H1 (cell line): ENCODE measurements around the gene SCNM1. TPM values are rescaled to one million over a fixed set of nuclear protein-coding genes. Genes with fewer than 3 reads are reported as not detected.

ENCODE experiments used
- CTCF ChIA-PET: fragments of 300-600 bp; sonication (Branson Sonifier 250); formaldehyde crosslinking; loops from one replicate; lab custom pipeline; 2021; ENCODE audit not compliant: partially characterized antibody; lab: Charles Lee
- POLR2A ChIA-PET: fragments of 300-600 bp; sonication (Branson Sonifier 250); formaldehyde crosslinking; loops from one replicate; lab custom pipeline; 2021; ENCODE audit warnings: inconsistent platforms; ENCODE audit not compliant: partially characterized antibody; lab: Charles Lee
- DNase-seq, 2 experiments: peaks; one replicate each; pipeline versions ENCODE4 v3.0.0 to v3.0.0-alpha.2; 2010 to 2022; ENCODE audit warnings: low spot score in 2 of 2, low read depth in 1 of 2, mixed read lengths in 1 of 2
- FAIRE-seq: peaks from 2 replicates; lab custom pipeline; 2011; peaks lifted over from hg19 to GRCh38; lab: Jason Lieb, UNC
- H2AFZ ChIP-seq: 2 replicates; pipeline ENCODE4 v1.8.1; 2012; ENCODE audit warnings: low read length, inconsistent platforms
- H2AK5ac ChIP-seq: 2 replicates; pipeline ENCODE4 v1.6.1; 2013; ENCODE audit warnings: low read depth, low read length
- H2BK120ac ChIP-seq: replicated peaks from 2 replicates; pipeline ENCODE3; 2013; ENCODE audit warnings: low read depth, low read length, inconsistent platforms
- H2BK12ac ChIP-seq: 2 replicates; pipeline ENCODE4 v1.6.1; 2013; ENCODE audit warnings: low read depth, low read length
- H2BK15ac ChIP-seq: 2 replicates; pipeline ENCODE4 v1.6.1; 2013; ENCODE audit warnings: low read length
- H2BK20ac ChIP-seq: 2 replicates; pipeline ENCODE4 v1.6.1; 2013; ENCODE audit warnings: low read length
- H2BK5ac ChIP-seq: 2 replicates; pipeline ENCODE4 v1.6.1; 2013; ENCODE audit warnings: low read depth, low read length
- H3K14ac ChIP-seq: 2 replicates; pipeline ENCODE4 v1.6.1; 2013; ENCODE audit warnings: inconsistent platforms; ENCODE audit not compliant: insufficient read length
- H3K18ac ChIP-seq: 2 replicates; pipeline ENCODE4 v1.6.1; 2013; ENCODE audit warnings: low read length; ENCODE audit errors: extremely low read depth
- H3K23ac ChIP-seq: 2 replicates; pipeline ENCODE4 v1.6.1; 2013; ENCODE audit warnings: inconsistent platforms; ENCODE audit not compliant: insufficient read length
- H3K23me2 ChIP-seq: 2 replicates; pipeline ENCODE4 v1.6.1; 2013; ENCODE audit warnings: low read depth, low read length
- H3K27ac ChIP-seq: 2 replicates; pipeline ENCODE4 v1.6.1; 2011; ENCODE audit warnings: low read depth, low read length, inconsistent platforms
- H3K27me3 ChIP-seq, 4 experiments: replicated peaks in 1 of 4; 1 replicate in 1 of 4; 2 replicates in 3 of 4; pipeline versions ENCODE4 v1.6.1 to v1.8.1; 2011 to 2013; ENCODE audit warnings: low read length in 3 of 4, mild to moderate bottlenecking in 3 of 4, inconsistent platforms in 2 of 4, mixed read lengths in 2 of 4, moderate library complexity in 1 of 4; ENCODE audit not compliant: control insufficient read depth in 3 of 4, insufficient read depth in 3 of 4; ENCODE audit errors: extremely low read depth in 1 of 4
- H3K36me3 ChIP-seq, 4 experiments: 2 replicates each; pipeline versions ENCODE4 v1.6.1 to v1.8.1; 2011 to 2013; ENCODE audit warnings: mild to moderate bottlenecking in 4 of 4, low read length in 3 of 4, moderate library complexity in 2 of 4, control low read depth in 1 of 4, inconsistent platforms in 1 of 4; ENCODE audit not compliant: insufficient read depth in 4 of 4, control insufficient read depth in 2 of 4
- H3K4ac ChIP-seq: replicated peaks from 2 replicates; pipeline ENCODE3; 2013; ENCODE audit warnings: low read length, low read depth, mixed read lengths, inconsistent platforms; ENCODE audit not compliant: insufficient read length
- H3K4me1 ChIP-seq, 4 experiments: replicated peaks in 1 of 4; 1 replicate in 1 of 4; 2 replicates in 3 of 4; pipeline versions ENCODE4 v1.6.1 to v1.8.1; 2011 to 2013; ENCODE audit warnings: low read length in 3 of 4, inconsistent platforms in 2 of 4, mixed read lengths in 1 of 4; ENCODE audit not compliant: insufficient read depth in 4 of 4, control insufficient read depth in 3 of 4
- H3K4me2 ChIP-seq, 2 experiments: 2 replicates each; pipeline versions ENCODE4 v1.6.1 to v1.8.1; 2011 to 2013; ENCODE audit warnings: low read depth in 2 of 2, low read length in 2 of 2, control low read depth in 1 of 2, inconsistent platforms in 1 of 2, mild to moderate bottlenecking in 1 of 2; ENCODE audit not compliant: insufficient read depth in 1 of 2
- H3K4me3 ChIP-seq, 4 experiments: fragments of 200-600, 300-600 bp in 1 of 4; sonication (generic), shearing (Covaris generic), sonication (Bioruptor Twin) in 1 of 4; 2 replicates each; pipeline versions ENCODE4 v1.5.1 to v1.8.1; 2011 to 2016; ENCODE audit warnings: low read length in 4 of 4, low read depth in 3 of 4, control low read depth in 2 of 4, inconsistent platforms in 2 of 4, mild to moderate bottlenecking in 2 of 4, mixed read lengths in 1 of 4, moderate library complexity in 1 of 4; ENCODE audit not compliant: insufficient read depth in 2 of 4; ENCODE audit errors: extremely low read depth in 1 of 4
- H3K56ac ChIP-seq: replicated peaks from 2 replicates; pipeline ENCODE3; 2013; ENCODE audit warnings: low read depth, mild to moderate bottlenecking, mixed read lengths, low read length, inconsistent platforms; ENCODE audit not compliant: insufficient read length
- H3K79me1 ChIP-seq: 2 replicates; pipeline ENCODE4 v1.6.1; 2013; ENCODE audit warnings: low read depth, low read length, control low read depth
- H3K79me2 ChIP-seq, 2 experiments: 2 replicates each; pipeline versions ENCODE4 v1.6.1 to v1.8.1; 2012 to 2013; ENCODE audit warnings: low read length in 2 of 2, mild to moderate bottlenecking in 2 of 2, inconsistent platforms in 1 of 2; ENCODE audit not compliant: insufficient read depth in 2 of 2, control insufficient read depth in 1 of 2
- H3K9ac ChIP-seq, 4 experiments: replicated peaks in 1 of 4; 1 replicate in 1 of 4; 2 replicates in 3 of 4; pipeline versions ENCODE4 v1.6.1 to v1.8.1; 2011 to 2013; ENCODE audit warnings: low read depth in 3 of 4, low read length in 3 of 4, control low read depth in 2 of 4, mild to moderate bottlenecking in 2 of 4, moderate library complexity in 2 of 4, inconsistent platforms in 1 of 4; ENCODE audit errors: extremely low read depth in 1 of 4
- H3K9me3 ChIP-seq, 2 experiments: 2 replicates each; pipeline versions ENCODE4 v1.6.1 to v1.8.1; 2012 to 2013; ENCODE audit warnings: mild to moderate bottlenecking in 2 of 2, moderate library complexity in 2 of 2, control low read depth in 1 of 2, inconsistent platforms in 1 of 2, low read depth in 1 of 2, low read length in 1 of 2, mixed read lengths in 1 of 2; ENCODE audit not compliant: insufficient read depth in 2 of 2
- H4K20me1 ChIP-seq, 2 experiments: replicated peaks in 1 of 2; 2 replicates each; pipeline versions ENCODE3 to v1.8.1; 2011 to 2013; ENCODE audit warnings: inconsistent platforms in 2 of 2, low read length in 2 of 2, mild to moderate bottlenecking in 1 of 2; ENCODE audit not compliant: insufficient read depth in 2 of 2, control insufficient read depth in 1 of 2
- H4K5ac ChIP-seq: 2 replicates; pipeline ENCODE4 v1.6.1; 2013; ENCODE audit warnings: low read length, low read depth, mixed read lengths, inconsistent platforms; ENCODE audit not compliant: insufficient read length
- H4K8ac ChIP-seq: 2 replicates; pipeline ENCODE4 v1.8.0; 2013; ENCODE audit warnings: mild to moderate bottlenecking, moderate library complexity, low read length, inconsistent platforms; ENCODE audit not compliant: insufficient read depth; ENCODE audit errors: extremely low read depth
- H4K91ac ChIP-seq: replicated peaks from 2 replicates; pipeline ENCODE3; 2013; ENCODE audit warnings: low read length, mixed read lengths, inconsistent platforms; ENCODE audit not compliant: insufficient read length
- ASH2L ChIP-seq: fragments of 200-600, 300-600 bp; sonication (generic); IDR thresholded peaks from one replicate; pipeline ENCODE4 v1.7.1; 2017; ENCODE audit warnings: low read length
- CBX5 ChIP-seq: fragments of 300-800, 300-1000 bp; sonication (generic); IDR thresholded peaks from 2 replicates; pipeline ENCODE4 v1.7.1; 2016; ENCODE audit warnings: antibody characterized with exemption, low read length, low read depth
- CEBPB ChIP-seq: IDR thresholded peaks from 2 replicates; pipeline ENCODE4 v1.6.1; 2012; ENCODE audit warnings: low read depth, low read length
- GTF2F1 ChIP-seq: IDR thresholded peaks from 2 replicates; pipeline ENCODE4 v1.6.1; 2012; ENCODE audit warnings: low read depth, low read length, improper control_type of control experiment, borderline replicate concordance
- JUN ChIP-seq: IDR thresholded peaks from 2 replicates; pipeline ENCODE4 v1.6.1; 2011; ENCODE audit warnings: low read depth, mild to moderate bottlenecking, improper control_type of control experiment, low read length
- KDM1A ChIP-seq: fragments of 200-600, 300-600 bp; sonication (generic); IDR thresholded peaks from 2 replicates; pipeline ENCODE4 v1.7.1; 2016; ENCODE audit warnings: mild to moderate bottlenecking, low read length, borderline replicate concordance
- NANOG ChIP-seq: IDR thresholded peaks from 2 replicates; pipeline ENCODE4 v1.6.1; 2011; ENCODE audit warnings: low read length, low read depth, mild to moderate bottlenecking, inconsistent platforms; ENCODE audit not compliant: insufficient read depth, poor library complexity, severe bottlenecking
- NRF1 ChIP-seq: IDR thresholded peaks from 2 replicates; pipeline ENCODE4 v1.6.1; 2011; ENCODE audit warnings: mild to moderate bottlenecking, low read depth, low read length, improper control_type of control experiment
- POLR2A ChIP-seq, 2 experiments: IDR thresholded peaks; 1 replicate in 1 of 2; 2 replicates in 1 of 2; pipeline ENCODE4 v1.6.1; 2011; ENCODE audit warnings: low read depth in 2 of 2, low read length in 2 of 2, mild to moderate bottlenecking in 2 of 2; ENCODE audit errors: control extremely low read depth in 1 of 2
- POLR2AphosphoS5 ChIP-seq: IDR thresholded peaks from 2 replicates; pipeline ENCODE4 v1.6.1; 2011; ENCODE audit warnings: low read depth, low read length
- RNF2 ChIP-seq: fragments of 200-900, 300-1000 bp; sonication (generic); IDR thresholded peaks from 2 replicates; pipeline ENCODE4 v1.7.1; 2016; ENCODE audit warnings: borderline replicate concordance, low read depth, mild to moderate bottlenecking, antibody characterized with exemption, low read length; ENCODE audit not compliant: poor library complexity, severe bottlenecking; ENCODE audit errors: missing control alignments
- SIX5 ChIP-seq: IDR thresholded peaks from 2 replicates; pipeline ENCODE4 v1.6.1; 2011; ENCODE audit warnings: mild to moderate bottlenecking, low read depth, low read length
- SP4 ChIP-seq: IDR thresholded peaks from 2 replicates; pipeline ENCODE4 v1.6.1; 2012; ENCODE audit warnings: low read length, inconsistent platforms
- TEAD4 ChIP-seq: IDR thresholded peaks from 2 replicates; pipeline ENCODE4 v1.6.1; 2012; ENCODE audit warnings: low read depth, low read length, inconsistent platforms, mixed read lengths
- WGBS, 2 experiments: shearing (Covaris generic) in 1 of 2; methylation state at CpG; one replicate each; pipeline versions ENCODE4 v1.1.6 to v1.1.7; 2013 to 2015; ENCODE audit warnings: low lambda C conversion rate in 2 of 2, mixed read lengths in 2 of 2, inconsistent platforms in 1 of 2, low coverage in 1 of 2, missing lambda C conversion rate in 1 of 2; ENCODE audit not compliant: insufficient replicate concordance in 2 of 2, insufficient coverage in 1 of 2, insufficient read length in 1 of 2; ENCODE audit errors: extremely low coverage in 1 of 2, missing lambda C conversion rate in 1 of 2; 5-methylcytosine and 5-hydroxymethylcytosine counted together
- polyA plus RNA-seq, 7 experiments: library from polyadenylated mRNA; depleted of rRNA in 3 of 7; stranded (reverse) in 5 of 7; unstranded in 2 of 7; fragments of >200 nt in 5 of 7; fragments of 200-250 nt in 2 of 7; gene quantifications; 1 replicate in 5 of 7; 2 replicates in 1 of 7; 4 replicates in 1 of 7; pipeline versions ENCODE4 v1.2.1 to v1.2.3, GENCODE V29; 2011 to 2013; ENCODE audit warnings: missing spikeins in 2 of 7, mixed read lengths in 2 of 7
- total RNA-seq: library from RNA; stranded (reverse); fragmentation: NEBNext Ultra II Directional; extraction: Animal tissue kit (Norgen Biotek cat#: 25700); gene quantifications from 2 replicates; pipeline ENCODE4 v1.2.1, GENCODE V29; 2021

The SCNM1 gene
- total and polyA plus RNA-seq, 2 of the 8 experiments (the other 6 are each of a cell fraction or from before 2014, with no cell fraction given) = 13.6 to 46.2 TPM

DNA sequence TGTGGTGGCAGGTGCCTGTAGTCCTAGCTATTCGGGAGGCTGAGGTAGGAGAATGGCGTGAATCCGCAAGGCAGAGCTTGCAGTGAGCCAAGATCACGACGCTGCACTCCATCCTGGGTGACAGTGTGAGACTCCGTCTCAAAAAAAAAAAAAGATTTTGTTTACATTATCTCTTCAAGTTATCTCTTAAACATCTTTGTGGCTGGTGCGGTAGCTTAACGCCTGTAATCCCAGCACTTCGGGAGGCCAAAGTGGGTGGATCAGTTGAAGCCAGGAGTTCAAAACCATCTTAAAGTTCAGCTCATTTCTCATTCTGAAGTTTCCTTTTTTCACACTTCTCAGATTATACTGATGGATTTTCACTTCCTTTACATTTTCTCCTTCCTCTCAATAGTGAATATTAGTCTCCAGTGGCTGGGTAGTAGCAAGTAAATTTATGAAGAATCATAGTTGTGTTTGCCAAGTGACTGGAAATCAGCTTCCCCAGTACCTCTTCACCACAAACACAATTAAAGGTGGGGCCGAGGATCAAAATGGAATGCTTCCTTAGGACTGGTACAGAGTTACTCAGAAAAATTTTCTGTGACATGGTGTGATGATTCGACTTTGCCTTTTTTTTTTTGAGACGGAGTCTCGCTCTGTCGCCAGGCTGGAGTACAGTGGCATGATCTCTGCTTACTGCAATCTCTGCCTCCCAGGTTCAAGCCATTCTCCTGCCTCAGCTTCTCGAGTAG, 46.2 kb downstream of the SCNM1 start:
- no peak overlapping the region for H3K4ac ChIP-seq
- no peak overlapping the region for H3K4me3 ChIP-seq
- FAIRE-seq (no peak), DNase-seq (no peak)
- no peak overlapping the region for H2BK5ac ChIP-seq
- H3K56ac ChIP-seq = no peak overlapping the region
- H3K36me3 ChIP-seq = peaks cover 4 to 29% (median 7%) of the 10 kb centered on the region in 4 experiments; a peak in 6 of 8 replicates
- H3K79me1 ChIP-seq = peaks cover 2% of the 10 kb centered on the region; the same call in 1 of the 2 replicates
- peaks cover 1 to 10% of the 10 kb centered on the region in 2 experiments for H4K20me1 ChIP-seq
- H3K4me2 ChIP-seq = no peak overlapping the region
- no peak overlapping the region for H2BK120ac ChIP-seq
- H3K9me3 ChIP-seq = no peaks in the 10 kb centered on the region
- no peak overlapping the region for H2AK5ac ChIP-seq
- no peak overlapping the region for H3K27ac ChIP-seq
- H3K9ac ChIP-seq = no peak overlapping the region
- no peak overlapping the region for H3K18ac ChIP-seq
- H3K79me2 ChIP-seq = peaks cover 3 to 86% of the 10 kb centered on the region in 2 experiments; a peak in 3 of 4 replicates
- H3K23ac ChIP-seq = no peak overlapping the region
- H2BK20ac ChIP-seq = no peak overlapping the region
- H4K8ac ChIP-seq = no peak overlapping the region
- H2AFZ ChIP-seq = no peak overlapping the region
- H3K23me2 ChIP-seq = no peaks in the 10 kb centered on the region
- no peak overlapping the region for H3K14ac ChIP-seq
- no peak overlapping the region for H2BK15ac ChIP-seq
- H3K27me3 ChIP-seq = no peaks in the 10 kb centered on the region
- ChIA-PET POLR2A (interaction anchor here (0.6 to 2.1 kb wide), 13 partner anchors 8 to 1211 kb away, joined by 3 to 7 read pairs (median 4); partner anchors contain the start of genes PIP5K1A and VPS72), CTCF (interaction anchor here (0.5 to 1.6 kb wide), 11 partner anchors 11 to 801 kb away, joined by 3 to 5 read pairs (median 3); partner anchors contain the start of gene TMOD4)
- H4K91ac ChIP-seq = no peak overlapping the region
- H4K5ac ChIP-seq = no peak overlapping the region
- WGBS, 2 experiments = 95% methylated on average over 15 of the region's 15 CpGs; no CpG with 5 or more reads in 1 of the 2 experiments
- no peaks in the 10 kb centered on the region for H3K4me1 ChIP-seq
- no peak overlapping the region for H2BK12ac ChIP-seq
- TF ChIP-seq KDM1A (no peak), CBX5 (no peak), CEBPB (no peak), ASH2L (no peak), NANOG (no peak), SP4 (no peak), JUN (no peak), RNF2 (no peak), POLR2AphosphoS5 (no peak), POLR2A (IDR thresholded peaks at IDR 0.05; ENCODE audit: control extremely low read depth in 1 of 2, low read depth in 2 of 2, low read length in 2 of 2) (no peak), SIX5 (no peak), GTF2F1 (no peak), NRF1 (no peak), TEAD4 (no peak)
